Activated T-helper 1 cell treated with anti-CD3 and anti-CD28 coated beads, Interleukin-12 subunit alpha, Interleukin-12 subunit beta, Interleukin-2, Interleukin-4 antibody, amounts not matched to agents 30 ng/mL and 10 ng/mL and 1 ng/mL, durations not matched to agents 14 hours and 24 hours and 36 hours (primary cell): Measurements from ENCODE around the gene PTPA. TPM values are rescaled to one million over a fixed set of nuclear protein-coding genes. Genes with fewer than 3 reads are reported as not detected.

Source experiments
- DNase-seq: peaks from one replicate; pipeline ENCODE4 v3.0.0; 2021; ENCODE audit warnings: low spot score
- H3K27ac Mint-ChIP-seq: one replicate; pipeline ENCODE4 v1.8.0; 2021; ENCODE audit warnings: mild to moderate bottlenecking, mixed read lengths
- H3K27me3 Mint-ChIP-seq: one replicate; pipeline ENCODE4 v1.8.0; 2022; ENCODE audit warnings: mild to moderate bottlenecking, moderate library complexity, mixed read lengths; ENCODE audit not compliant: insufficient read depth
- H3K36me3 Mint-ChIP-seq: one replicate; pipeline ENCODE4 v1.8.0; 2021; ENCODE audit warnings: low read depth, mixed read lengths
- H3K4me1 Mint-ChIP-seq: one replicate; pipeline ENCODE4 v1.8.0; 2021; ENCODE audit warnings: low read depth, mixed read lengths
- H3K4me3 Mint-ChIP-seq: one replicate; pipeline ENCODE4 v1.8.0; 2021; ENCODE audit warnings: mild to moderate bottlenecking, moderate library complexity, mixed read lengths
- H3K9me3 Mint-ChIP-seq: one replicate; pipeline ENCODE4 v1.8.0; 2021; ENCODE audit warnings: mixed read lengths
- intact Hi-C: fragments of 100-400 bp; cut with micrococcal nuclease; formaldehyde crosslinking; loops from one replicate; pipeline ENCODE4 v1.15.1; 2024
- total RNA-seq: library from RNA; stranded (reverse); gene quantifications from 2 replicates; pipeline ENCODE4 v1.2.3, GENCODE V29; 2022

Gene PTPA
- total RNA-seq, result 105 and 114 TPM in 2 replicates

GRCh38 chr9:129110740-129111527 lies at the start of gene PTPA, which contains the start of gene CRAT:
TSS of gene PTPA (plus strand) at chr9:129111415. CDS start at chr9:129111601, 186 bp downstream.
TSS of gene CRAT (minus strand) at chr9:129110793. CDS start at chr9:129110509, 284 bp downstream.
- Mint-ChIP-seq H3K4me3 (peak within 1 kb of the TSS; percentile 96), H3K27ac (peak within 1 kb of the TSS; percentile 94), H3K9me3 (no peaks in the 10 kb centered on the region), H3K36me3 (peaks cover 4% of the 10 kb centered on the region), H3K27me3 (no peaks in the 10 kb centered on the region), H3K4me1 (peaks cover 36% of the 10 kb centered on the region)
- DNase-seq, result peak; percentile 89
- intact Hi-C loops, result loop anchor here (1.0 to 2.0 kb wide), 11 partner anchors 20 to 655 kb away; partner anchors contain the start of genes DOLK, DOLPP1, IER5L and MIGA2

GRCh38 chr9:129063061-129063460 lies 48.2 kb upstream of the PTPA start:
- intact Hi-C loops, result no loop called here
- no peak overlapping the region for H3K4me3 Mint-ChIP-seq
- H3K36me3 Mint-ChIP-seq, result peaks cover 17% of the 10 kb centered on the region
- no peaks in the 10 kb centered on the region for H3K9me3 Mint-ChIP-seq
- H3K27ac Mint-ChIP-seq, result no peak overlapping the region
- H3K4me1 Mint-ChIP-seq, result no peaks in the 10 kb centered on the region
- H3K27me3 Mint-ChIP-seq, result no peaks in the 10 kb centered on the region
- no peak for DNase-seq

- intact Hi-C loops, result no loop called here
- H3K27me3 Mint-ChIP-seq, result no peaks in the 10 kb centered on the region
- H3K27ac Mint-ChIP-seq, result no peak overlapping the region
Measured at GRCh38 chr9:129064499-129064908, 46.7 kb upstream of the PTPA start.

GRCh38 chr9:129068110-129068509 lies 43.1 kb upstream of the PTPA start:
- intact Hi-C loops, result no loop called here
- H3K4me3 Mint-ChIP-seq, result no peak overlapping the region
- no peak for DNase-seq
- H3K27me3 Mint-ChIP-seq, result no peaks in the 10 kb centered on the region
- no peaks in the 10 kb centered on the region for H3K9me3 Mint-ChIP-seq
- H3K4me1 Mint-ChIP-seq, result peaks cover 12% of the 10 kb centered on the region
- peak overlapping the region; percentile 75 for H3K27ac Mint-ChIP-seq
- H3K36me3 Mint-ChIP-seq, result peaks cover 16% of the 10 kb centered on the region

More at GRCh38 chr9:129064499-129064908, 46.7 kb upstream of the PTPA start:
- no peak for DNase-seq
- Mint-ChIP-seq H3K4me1 (peaks cover 10% of the 10 kb centered on the region), H3K9me3 (no peaks in the 10 kb centered on the region), H3K4me3 (no peak overlapping the region), H3K36me3 (peaks cover 19% of the 10 kb centered on the region)

- peak; percentile 17 for DNase-seq
- Mint-ChIP-seq H3K36me3 (peaks cover 12% of the 10 kb centered on the region), H3K9me3 (no peaks in the 10 kb centered on the region), H3K27me3 (no peaks in the 10 kb centered on the region), H3K27ac (peak overlapping the region; percentile 81), H3K4me3 (no peak overlapping the region), H3K4me1 (peaks cover 12% of the 10 kb centered on the region)
- intact Hi-C loops, result no loop called here
Measured at GRCh38 chr9:129068990-129069861, 42.0 kb upstream of the PTPA start.

- H3K36me3 Mint-ChIP-seq, result peaks cover 9% of the 10 kb centered on the region
- H3K27ac Mint-ChIP-seq, result no peak overlapping the region
- H3K27me3 Mint-ChIP-seq, result no peaks in the 10 kb centered on the region
- no peak for DNase-seq
- H3K4me3 Mint-ChIP-seq, result no peak overlapping the region
- intact Hi-C loops, result no loop called here
- H3K4me1 Mint-ChIP-seq, result peaks cover 12% of the 10 kb centered on the region
- no peaks in the 10 kb centered on the region for H3K9me3 Mint-ChIP-seq
Measured at GRCh38 chr9:129069862-129070641, 41.2 kb upstream of the PTPA start.

- H3K36me3 Mint-ChIP-seq, result peaks cover 3% of the 10 kb centered on the region
- no peaks in the 10 kb centered on the region for H3K27me3 Mint-ChIP-seq
- intact Hi-C loops, result no loop called here
- H3K4me1 Mint-ChIP-seq, result peaks cover 12% of the 10 kb centered on the region
- H3K9me3 Mint-ChIP-seq, result no peaks in the 10 kb centered on the region
- DNase-seq, result no peak
- H3K4me3 Mint-ChIP-seq, result no peak overlapping the region
- no peak overlapping the region for H3K27ac Mint-ChIP-seq
Measured at GRCh38 chr9:129070696-129071525, 40.3 kb upstream of the PTPA start.

GRCh38 chr9:129071526-129072126 lies 39.6 kb upstream of the PTPA start:
- intact Hi-C loops, result no loop called here
- peaks cover 12% of the 10 kb centered on the region for H3K4me1 Mint-ChIP-seq
- no peak overlapping the region for H3K27ac Mint-ChIP-seq
- no peaks in the 10 kb centered on the region for H3K9me3 Mint-ChIP-seq
- peaks cover 2% of the 10 kb centered on the region for H3K36me3 Mint-ChIP-seq
- no peak overlapping the region for H3K4me3 Mint-ChIP-seq
- peak; percentile 14 for DNase-seq
- no peaks in the 10 kb centered on the region for H3K27me3 Mint-ChIP-seq

GRCh38 chr9:129072171-129072570 lies 39.0 kb upstream of the PTPA start:
- H3K9me3 Mint-ChIP-seq, result no peaks in the 10 kb centered on the region
- H3K27ac Mint-ChIP-seq, result no peak overlapping the region
- intact Hi-C loops, result no loop called here
- peaks cover 12% of the 10 kb centered on the region for H3K4me1 Mint-ChIP-seq
- no peak overlapping the region for H3K4me3 Mint-ChIP-seq
- H3K27me3 Mint-ChIP-seq, result no peaks in the 10 kb centered on the region
- H3K36me3 Mint-ChIP-seq, result peaks cover 2% of the 10 kb centered on the region
- no peak for DNase-seq

- Mint-ChIP-seq H3K27me3 (no peaks in the 10 kb centered on the region), H3K4me3 (no peak overlapping the region), H3K4me1 (peaks cover 10% of the 10 kb centered on the region), H3K36me3 (peaks cover 2% of the 10 kb centered on the region), H3K9me3 (no peaks in the 10 kb centered on the region), H3K27ac (peak overlapping the region; percentile 76)
- intact Hi-C loops, result no loop called here
- DNase-seq, result no peak
Measured at GRCh38 chr9:129073404-129073803, 37.8 kb upstream of the PTPA start.

- intact Hi-C loops, result no loop called here
- DNase-seq, result no peak
- peaks cover 2% of the 10 kb centered on the region for H3K36me3 Mint-ChIP-seq
- H3K4me3 Mint-ChIP-seq, result no peak overlapping the region
- no peak overlapping the region for H3K27ac Mint-ChIP-seq
- peaks cover 5% of the 10 kb centered on the region for H3K4me1 Mint-ChIP-seq
- no peaks in the 10 kb centered on the region for H3K9me3 Mint-ChIP-seq
- no peaks in the 10 kb centered on the region for H3K27me3 Mint-ChIP-seq
Measured at GRCh38 chr9:129074106-129074505, 37.1 kb upstream of the PTPA start.
